HG02970 (cell line): ENCODE data around the gene TRIM10.

Experiments used
- ATAC-seq: cut with Tn5 transposase; IDR thresholded peaks from one replicate; pipeline ENCODE4 v1.9.1; 2021; ENCODE audit warnings: mild to moderate bottlenecking, moderate library complexity, moderate number of reproducible peaks; ENCODE audit not compliant: unreplicated experiment, low FRiP score

Gene TRIM10, protein sequence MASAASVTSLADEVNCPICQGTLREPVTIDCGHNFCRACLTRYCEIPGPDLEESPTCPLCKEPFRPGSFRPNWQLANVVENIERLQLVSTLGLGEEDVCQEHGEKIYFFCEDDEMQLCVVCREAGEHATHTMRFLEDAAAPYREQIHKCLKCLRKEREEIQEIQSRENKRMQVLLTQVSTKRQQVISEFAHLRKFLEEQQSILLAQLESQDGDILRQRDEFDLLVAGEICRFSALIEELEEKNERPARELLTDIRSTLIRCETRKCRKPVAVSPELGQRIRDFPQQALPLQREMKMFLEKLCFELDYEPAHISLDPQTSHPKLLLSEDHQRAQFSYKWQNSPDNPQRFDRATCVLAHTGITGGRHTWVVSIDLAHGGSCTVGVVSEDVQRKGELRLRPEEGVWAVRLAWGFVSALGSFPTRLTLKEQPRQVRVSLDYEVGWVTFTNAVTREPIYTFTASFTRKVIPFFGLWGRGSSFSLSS

DNA sequence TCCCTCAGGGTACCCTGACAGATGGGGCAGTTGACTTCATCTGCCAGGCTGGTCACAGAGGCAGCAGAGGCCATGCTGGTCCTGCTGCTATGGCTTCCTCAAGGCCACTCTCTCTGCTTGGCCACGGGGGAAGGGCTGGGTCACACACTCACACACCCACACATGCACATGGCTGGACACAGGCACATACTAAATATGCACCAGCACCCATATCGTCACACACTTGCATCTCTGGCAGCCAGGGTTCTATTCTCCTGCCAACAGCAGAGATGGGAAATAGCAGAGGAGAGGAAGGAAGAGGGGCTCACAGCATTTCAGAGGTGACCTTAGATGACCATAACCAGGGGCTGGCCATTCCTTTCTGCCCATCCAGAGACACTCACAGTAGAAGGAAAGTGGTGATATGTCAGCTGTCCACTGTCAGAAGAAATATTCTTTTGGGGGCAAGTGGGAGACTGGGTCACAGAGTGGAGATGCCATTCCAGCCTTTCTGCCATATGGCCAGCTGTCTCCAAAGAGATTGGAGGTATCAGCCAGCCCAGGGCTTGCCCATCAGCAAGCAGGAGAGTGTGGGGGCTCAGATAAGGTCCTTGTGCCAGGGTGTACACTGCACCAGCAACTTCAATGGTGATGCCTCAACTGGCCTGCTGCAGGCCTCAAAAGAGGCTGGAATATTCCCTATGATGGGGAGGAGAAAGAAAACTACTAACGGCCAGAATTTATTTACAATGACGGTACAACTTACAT, at the start of gene TRIM10:
Gene TRIM10, minus strand, starts transcription at position 427 of the 747 bp plus-strand sequence. Its CDS starts 353 bp downstream, at position 74.
- no peak for ATAC-seq

DNA sequence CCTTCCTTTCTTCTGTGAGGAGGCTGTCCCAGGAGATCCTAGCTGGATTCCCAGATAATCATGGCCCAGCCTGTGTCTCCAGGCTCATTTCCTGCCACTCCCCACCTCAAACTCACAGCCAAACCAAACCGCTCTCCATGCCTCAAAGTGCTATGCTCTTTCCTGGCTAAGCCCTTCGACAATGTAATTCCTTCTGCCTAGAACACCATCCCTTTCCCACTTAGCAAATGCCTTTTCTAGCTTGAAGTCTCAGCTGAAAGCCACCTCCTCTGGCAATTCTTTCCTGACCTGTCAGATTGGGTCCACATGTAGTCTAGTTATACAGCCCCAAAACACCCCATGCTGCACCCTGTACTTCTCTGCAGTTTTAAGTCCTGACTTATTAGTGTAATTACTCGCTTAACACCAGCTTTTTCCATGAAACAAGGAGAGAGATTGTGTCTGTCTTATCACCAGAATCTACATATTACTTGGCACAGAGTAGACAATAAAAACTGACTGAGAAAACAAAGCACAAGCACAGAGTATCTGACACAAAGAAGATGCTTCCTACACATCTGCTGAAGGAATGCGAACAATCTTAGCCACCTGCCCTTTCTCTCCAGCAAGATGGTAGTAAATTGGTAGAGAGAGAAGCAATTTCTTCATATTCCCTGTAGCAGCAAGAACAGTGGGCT, 46.7 kb upstream of the TRIM10 start:
- no peak for ATAC-seq

DNA sequence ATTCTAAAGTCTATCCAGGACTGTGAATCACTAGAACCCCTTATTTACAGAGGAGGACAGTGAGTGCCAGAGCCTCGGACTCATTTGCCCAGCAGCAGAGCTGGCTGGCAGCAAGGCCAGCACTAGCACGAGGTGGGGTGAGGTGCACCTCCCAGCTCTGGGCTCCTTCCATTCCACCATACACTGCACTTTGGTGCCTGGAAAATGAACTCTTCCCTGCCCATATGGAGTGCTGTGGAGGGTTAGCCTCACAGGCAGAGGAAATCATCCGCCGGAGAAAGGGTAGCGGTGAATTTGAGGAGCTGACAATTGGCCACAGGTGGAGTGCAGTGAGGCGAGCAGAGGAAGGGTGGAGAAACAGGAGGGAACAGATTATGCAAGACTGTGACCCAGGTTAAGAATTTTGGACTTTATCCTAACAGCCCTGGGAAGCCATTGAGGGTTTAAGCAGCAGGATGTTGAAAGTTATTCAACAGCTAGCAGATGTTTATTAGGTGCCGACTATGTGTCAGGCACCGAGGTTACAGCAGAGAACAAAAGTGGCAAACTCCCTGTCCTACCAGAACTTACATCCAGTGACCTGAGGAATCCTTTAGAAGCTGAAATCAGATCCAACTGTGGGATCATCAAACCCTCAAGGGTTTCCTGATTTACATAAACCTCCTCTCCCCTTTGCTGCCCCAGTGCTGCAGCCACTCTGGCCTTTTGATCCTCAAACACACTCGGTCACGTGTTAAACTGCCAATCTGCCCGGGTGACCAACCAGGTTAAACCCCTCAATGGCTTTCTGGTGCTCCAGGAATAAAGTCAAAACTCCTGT, 46.0 kb upstream of the TRIM10 start:
- ATAC-seq = no peak

DNA sequence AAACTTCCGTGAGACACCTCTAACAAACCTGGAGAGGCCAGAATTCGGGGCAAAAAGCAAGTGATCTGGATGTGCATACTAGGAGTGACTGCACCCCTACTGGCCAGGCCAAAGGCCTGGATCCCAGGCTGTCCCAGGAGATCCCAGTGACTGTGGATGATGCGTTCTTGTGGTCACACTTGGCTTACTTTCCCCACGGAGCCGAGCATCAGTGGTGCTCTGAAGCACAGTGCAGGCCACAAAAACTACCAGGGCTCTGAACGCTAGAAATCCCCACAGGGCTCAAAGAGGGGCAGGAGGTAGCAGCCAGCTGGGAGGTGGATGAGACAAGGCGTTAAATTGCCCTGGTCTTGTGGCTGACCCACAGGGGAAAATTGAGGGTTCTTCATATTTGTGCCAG, 45.1 kb upstream of the TRIM10 start:
- no peak for ATAC-seq

DNA sequence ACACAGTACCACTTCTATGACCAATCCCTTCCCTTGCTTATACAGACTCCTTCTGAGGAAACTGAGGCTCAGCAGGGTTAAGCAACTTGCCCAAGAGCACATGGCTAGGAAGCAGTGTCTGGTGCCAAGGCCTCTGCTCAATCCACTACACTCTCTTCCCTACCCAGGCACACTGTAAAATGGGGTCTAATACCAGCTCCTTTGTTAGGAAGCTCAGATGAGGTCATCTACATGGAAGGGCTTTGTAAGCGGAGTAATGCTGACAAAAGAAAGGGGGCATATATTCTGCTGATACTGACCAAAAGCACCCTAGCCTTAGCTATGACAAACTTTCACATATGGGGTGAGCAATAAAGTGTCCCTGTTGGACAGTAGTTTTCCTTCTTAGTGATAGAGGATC, 43.1 kb upstream of the TRIM10 start:
- ATAC-seq = no peak

DNA sequence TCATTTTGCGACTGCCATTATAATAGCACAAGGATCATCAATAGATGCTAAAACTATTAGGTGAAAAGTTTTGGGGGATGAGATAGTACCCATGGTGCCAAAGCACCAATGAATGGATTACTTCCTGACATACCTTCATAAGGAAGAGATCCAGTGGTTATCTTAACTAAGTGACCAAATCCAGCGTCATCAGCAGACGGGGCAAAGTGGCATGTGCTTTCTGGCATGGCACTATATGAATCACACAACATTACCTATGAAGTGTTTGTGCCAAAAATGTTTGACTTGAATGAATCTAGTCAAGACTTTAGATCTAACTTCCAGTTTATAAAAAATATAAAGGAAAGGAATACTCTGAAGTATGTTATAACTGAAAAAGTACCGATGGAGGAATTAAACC, 41.4 kb upstream of the TRIM10 start:
- no peak for ATAC-seq

DNA sequence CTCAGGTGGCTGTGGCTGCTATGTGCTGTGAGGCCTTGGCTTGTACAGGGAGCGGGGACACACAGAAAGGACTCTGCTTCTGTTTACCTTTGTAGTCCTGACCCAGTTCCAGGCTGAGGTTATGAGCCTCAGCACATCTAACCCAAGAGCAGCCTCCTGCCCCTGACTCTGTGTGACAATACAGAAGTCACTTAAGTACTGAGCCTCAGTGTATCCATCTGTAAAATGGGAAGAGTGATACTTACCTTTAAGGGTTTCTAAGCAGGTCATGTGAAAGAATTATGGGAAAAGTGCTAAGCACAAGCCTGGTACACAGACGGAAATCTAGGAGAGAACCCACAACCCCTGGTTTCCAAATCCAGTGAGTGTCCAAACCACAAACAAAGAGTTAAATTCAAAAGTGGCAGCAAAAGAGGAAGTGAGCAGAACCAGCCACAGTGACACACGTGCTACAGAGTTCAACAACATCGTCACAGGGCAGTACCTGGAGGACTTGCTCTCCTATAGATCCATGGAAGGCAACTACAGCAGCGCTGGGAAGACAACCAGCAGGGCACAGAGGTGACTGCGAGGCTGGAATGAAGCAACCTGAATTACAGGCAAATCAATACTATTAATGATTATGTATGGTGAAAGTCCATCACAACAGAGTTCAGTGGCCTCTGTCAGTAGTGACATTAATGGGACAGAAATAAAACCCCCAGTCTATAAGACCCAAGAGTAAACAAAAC, 39.7 kb upstream of the TRIM10 start:
- ATAC-seq = no peak

DNA sequence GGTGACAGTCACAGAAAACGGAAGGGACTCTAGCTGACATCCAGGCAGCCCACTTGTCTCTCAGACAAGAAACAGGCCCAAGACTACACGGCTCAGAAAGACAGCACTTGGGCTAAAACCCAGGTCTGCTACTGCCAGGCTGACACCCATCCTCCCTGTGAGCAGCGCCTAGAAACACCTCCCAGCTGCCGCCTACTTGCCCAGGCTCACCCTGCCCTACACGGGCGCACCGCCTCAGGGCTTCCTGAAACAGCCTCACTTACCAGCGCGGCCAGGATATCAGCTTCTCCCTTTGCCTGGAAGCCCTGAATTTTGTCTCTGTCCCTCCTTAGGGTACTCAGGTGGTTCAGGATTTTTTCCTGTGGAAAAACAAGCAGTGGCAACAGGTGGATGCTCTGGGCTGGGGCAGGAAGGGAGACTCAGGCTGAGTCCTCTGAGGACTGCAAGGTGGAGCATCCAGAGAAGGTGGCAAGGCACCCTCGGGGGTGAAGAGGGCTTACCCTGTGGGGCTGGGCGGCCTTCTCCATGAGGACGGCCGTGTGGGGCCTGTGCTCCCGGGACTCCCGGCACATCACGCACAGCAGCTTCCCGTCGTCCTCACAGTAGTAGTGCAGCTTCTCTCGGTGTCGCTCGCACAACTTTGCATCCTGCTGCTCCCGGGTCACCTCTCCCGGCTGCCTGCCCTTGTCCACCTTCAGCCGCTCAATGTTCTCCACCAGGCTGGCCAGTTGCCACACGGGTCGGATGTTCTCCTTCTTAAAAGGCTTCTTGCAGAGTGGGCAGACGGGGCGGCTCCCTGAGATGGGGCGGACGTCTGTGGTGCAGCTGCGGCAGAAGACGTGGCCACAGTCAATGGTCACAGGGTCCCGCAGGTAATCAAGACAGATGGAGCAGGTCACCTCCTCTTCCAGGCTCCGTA, 37.4 kb upstream of the TRIM10 start:
- ATAC-seq = no peak

DNA sequence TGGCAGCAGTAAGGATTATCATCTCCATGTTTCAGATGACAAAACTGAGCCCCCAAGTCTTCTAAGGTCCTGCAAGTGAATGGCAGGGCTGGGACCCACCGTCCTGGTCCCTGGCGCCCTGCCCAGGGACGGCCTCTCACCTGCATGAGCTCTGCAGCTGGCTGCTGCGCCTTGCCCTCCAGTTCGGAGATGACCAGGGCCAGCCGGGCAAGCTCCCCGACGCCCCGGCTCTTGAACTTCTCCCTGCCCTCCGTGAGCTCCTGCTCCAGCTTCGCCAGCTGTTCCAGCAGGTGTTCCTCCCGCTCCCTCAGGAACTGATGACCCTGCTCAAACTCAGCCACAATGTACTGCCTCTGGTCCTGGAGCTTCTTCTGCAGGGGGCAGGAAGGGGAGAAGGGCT, 35.4 kb upstream of the TRIM10 start:
- no peak for ATAC-seq

DNA sequence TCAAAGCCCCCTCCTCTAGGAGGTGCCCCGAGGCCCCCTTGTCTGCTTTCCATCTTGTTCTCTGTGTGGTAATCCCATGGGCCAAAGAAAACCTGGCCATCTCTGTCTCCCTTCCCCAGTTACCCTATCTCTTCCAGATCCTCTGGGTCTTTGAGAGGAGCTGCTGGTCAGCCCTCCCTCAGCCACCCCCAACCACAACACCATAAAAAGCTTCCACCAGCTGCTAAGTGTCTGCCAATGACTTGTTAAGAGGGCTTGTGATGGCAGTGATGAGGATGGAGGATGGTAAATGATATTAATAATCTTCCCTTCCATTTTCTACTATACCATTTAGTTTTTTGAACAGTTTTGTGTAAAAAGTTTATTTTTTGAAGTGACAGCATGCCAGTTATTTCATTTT, 34.9 kb upstream of the TRIM10 start:
- ATAC-seq = no peak

DNA sequence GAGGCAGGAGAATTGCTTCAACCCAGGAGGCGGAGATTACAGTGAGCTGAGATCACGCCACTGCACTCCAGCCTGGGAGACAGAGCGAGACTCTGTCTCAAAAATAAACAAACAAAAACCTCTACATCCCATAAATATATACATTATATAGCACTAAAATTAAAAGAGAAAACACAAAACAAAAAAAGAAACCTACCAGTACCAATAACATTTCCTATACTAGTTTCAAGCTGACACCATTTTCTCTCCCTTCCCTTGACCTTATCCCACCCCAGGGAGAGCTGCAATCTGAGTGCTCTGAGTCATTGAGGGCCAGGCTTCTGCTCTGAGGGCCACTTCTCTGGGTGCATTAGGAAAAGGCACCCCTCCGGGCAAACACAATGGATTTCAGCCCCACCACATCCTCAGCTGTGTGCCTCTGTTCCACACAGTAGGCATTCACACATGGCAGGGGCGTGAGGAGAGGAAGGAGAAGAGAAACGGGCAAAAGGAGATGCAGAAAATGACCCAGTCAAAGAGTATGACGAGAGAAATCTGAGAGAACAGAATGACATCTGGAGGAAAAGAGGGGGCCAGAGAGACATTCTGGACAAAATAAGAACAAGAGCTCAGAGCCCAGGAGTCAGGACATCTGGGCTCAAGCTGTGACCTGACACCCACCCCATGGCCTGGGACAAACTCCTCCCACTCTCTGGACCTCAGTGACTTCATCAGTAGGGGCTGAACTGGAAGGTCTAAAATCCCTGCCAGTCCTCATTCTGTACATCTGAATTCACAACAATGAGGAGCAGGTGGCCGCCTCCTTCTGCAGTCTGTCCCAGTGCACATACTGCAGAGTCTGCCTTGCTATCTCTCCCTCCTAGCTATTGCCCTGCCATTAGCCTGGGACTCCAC, 34.0 kb upstream of the TRIM10 start:
- ATAC-seq = no peak

DNA sequence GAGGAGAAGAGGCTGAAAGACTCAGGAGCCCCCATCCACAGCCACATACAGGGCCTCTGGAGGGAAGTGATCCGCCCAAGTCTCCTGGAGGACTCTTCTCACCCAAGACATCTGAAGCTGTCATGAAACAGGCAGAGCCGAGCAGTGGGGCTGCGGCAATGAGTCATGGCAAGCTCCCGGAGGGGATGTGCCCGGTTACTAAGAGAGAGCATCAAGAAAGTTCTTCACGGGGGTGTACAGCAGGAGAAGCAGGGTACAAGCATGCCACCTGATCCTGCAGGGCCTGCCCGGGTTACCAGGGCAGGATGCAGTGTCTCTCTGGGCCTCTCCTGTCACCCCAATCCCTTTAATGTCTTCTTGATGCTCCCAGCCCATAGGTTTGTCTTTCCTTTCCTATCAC, 31.1 kb upstream of the TRIM10 start:
- no peak for ATAC-seq

DNA sequence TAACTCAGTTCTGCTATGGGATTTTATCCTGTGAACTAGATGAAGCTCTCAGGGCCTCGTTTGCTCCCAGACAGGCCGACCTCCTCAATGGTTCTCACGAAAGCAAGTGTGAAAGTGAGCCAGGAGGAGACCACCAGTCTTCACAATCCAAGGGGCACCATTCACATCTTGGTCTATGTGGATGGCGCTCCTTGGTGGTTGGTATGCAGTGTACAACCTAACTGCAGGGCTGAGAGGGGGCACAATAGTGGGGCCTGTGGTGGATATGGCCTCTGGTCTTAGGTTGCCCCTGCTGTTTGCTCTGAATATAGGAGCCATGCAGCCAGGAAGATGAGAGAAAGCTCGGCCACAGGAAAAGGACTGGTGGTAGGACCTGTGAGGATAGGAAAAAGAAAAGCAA, 27.5 kb upstream of the TRIM10 start:
- no peak for ATAC-seq

DNA sequence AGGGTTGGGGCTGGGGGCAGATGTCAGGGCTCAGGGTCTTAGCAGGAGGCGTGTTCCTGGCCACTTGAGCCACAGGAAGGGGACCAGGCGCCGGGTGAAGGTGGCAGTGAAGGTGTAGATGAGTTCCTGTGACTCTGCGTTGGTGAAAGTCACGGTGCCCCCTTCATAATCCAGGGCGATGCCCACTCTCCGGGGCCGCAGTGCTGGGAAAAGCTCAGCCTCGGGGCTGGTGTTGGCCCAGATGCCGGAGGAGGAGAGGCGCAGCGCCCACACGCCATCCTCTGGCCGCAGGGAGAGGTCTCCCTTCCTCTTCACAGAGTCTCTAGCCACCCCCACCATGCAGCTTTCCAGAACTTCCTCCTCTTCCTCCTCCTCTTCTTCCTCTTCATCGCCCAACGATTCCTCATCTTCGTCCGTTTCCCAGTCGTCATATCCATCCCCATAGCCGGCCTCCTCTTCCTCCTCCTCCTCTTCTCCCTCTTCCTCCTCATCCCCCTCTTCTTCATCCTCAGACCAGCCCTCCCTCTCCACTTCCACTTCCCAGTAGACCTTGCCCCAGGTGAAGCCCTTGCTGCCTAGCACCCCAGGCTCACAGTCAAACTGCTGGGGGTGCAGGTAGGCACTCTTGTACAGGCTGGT, 25.0 kb upstream of the TRIM10 start:
- no peak for ATAC-seq

DNA sequence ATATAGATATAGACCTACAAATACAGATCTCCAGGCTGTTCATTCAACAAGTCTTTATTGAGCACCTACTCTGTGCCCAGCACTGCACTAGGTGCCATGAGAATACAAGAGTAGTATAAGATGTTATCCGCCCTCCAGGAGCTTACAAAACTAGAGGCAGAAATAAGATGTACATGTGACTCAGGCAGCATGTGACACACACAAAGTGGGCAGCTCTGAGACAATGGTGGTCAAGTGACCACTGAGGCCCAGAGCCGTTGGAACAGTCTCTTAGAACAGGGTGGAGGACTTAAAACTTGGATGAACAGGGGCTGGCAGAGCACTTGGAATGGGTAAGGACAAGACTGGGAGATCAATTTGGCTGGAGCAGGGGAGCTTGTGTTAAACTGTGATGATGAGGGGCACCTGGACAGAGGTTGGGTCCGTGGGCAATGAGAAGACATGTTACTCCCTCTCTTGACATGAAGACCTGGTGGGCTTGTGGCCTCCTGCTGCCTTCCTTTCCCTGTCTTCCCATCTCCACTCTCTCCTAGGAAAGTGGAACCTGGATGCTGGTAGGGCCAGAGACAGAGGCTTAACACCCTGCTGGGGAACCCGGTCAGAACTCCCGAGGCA, 23.5 kb upstream of the TRIM10 start:
- ATAC-seq = no peak

DNA sequence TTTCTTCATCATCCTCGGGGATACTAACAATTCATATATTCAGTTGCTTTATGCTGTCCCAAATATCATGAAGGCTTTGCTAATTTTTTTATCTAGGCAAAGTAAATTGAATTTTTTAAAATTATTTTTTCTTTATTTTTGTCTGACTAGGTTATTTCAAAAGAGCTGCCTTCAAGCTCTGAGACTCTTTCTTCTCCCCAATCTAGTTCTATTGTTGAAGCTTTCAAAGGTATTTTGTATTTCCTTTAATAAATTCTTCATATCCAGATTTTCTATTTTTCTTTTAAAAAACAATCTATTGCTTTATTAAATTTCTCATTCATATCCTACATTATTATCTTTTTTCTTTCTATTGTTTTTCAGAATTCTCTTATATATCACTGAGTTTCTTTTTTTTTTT, 19.1 kb upstream of the TRIM10 start:
- ATAC-seq = no peak

DNA sequence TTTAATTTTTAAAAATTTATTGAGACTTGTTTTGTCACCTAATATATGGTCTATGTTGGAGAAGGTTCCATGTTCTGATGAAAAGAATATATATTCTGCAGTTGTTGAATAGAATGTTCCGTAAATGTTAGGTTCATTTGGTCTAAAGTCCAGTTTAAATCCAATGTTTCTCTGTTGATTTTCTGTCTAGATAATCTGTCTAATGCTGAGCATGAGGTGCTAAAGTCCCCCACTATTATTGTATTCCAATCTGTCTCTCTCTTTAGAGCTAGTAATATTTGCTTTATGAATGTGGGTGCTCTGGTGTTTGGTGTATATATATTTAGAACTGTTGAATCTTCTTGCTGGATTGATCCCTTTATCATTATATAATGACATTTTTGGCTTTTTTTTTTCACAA, 17.8 kb upstream of the TRIM10 start:
- ATAC-seq = no peak
